Measurements from ENCODE around the gene CTCF. TPM values are rescaled to one million over a fixed set of nuclear protein-coding genes. Genes with fewer than 3 reads are reported as not detected.
A peak's percentile ranks its signal among the peaks of the same experiment; 100 is the strongest.

Gene CTCF
- total and polyA plus RNA-seq, 2 donors from 2014 or later = 20.4 to 42.6 TPM

DNA sequence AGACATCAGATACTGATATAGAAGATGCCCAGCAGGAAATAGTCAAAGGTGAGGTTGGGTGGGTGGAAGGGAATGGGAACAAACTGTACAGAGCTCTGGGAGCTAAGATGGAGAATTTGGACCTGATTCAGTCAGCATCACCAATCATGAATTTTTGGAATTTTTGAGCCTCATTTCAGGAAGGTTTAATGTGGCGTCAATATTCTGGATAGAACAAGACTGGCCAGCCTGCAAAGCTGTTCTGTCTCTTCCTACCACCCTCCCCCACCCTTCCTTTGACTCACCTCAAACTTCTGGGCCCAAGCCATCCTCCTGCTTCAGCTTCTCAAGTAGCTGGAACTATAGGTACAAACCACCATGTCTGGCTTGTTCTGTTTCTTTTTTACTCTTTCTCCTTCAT, 32.6 kb downstream of the CTCF start:
- FAIRE-seq = no peak
- intact Hi-C loops (cut with DNase I) = no loop called here
- DNase-seq = peak in 1 of 5 donors; percentile 19

DNA sequence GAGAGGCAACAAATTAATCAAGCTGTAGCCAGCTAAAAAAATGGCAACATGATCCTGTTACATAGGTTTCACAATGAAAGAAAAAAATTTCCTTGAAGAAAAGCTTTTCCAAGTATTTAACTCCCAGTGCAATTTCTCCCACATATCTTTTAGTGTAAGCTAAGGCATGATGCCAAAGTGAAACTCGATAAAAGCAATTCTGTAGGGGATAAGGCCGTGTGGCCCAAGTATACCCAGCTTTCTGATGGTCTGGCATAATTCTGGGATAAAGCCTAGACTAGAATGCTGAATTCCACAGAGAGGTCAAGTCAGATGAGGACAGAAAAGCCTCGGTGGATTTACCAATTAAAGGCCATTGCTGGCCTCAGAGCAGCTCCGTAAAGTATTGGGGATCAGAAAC, 36.2 kb downstream of the CTCF start:
- intact Hi-C loops (cut with DNase I) = no loop called here
- FAIRE-seq = no peak
- no peaks in the 10 kb centered on the region for H3K27me3 ChIP-seq (ENCODE audit: control insufficient read depth, insufficient read depth, low read length)
- no peaks in the 10 kb centered on the region for H3K36me3 ChIP-seq (ENCODE audit: control insufficient read depth in 2 of 3, insufficient read depth in 3 of 3, low read length in 3 of 3)
- no peak overlapping the region for H3K9ac ChIP-seq (ENCODE audit: low read length in 3 of 3)
- no peak overlapping the region for H3K27ac ChIP-seq (ENCODE audit: low read depth in 2 of 2, low read length in 2 of 2)
- no peak for DNase-seq
- no peak for TF ChIP-seq CTCF (IDR thresholded peaks at IDR 0.05; ENCODE audit: borderline replicate concordance, extremely low read depth, insufficient read depth)
- peaks cover 0 to 8% (median 3%) of the 10 kb centered on the region in 3 donors for H3K4me1 ChIP-seq (ENCODE audit: control insufficient read depth in 2 of 3, insufficient read depth in 2 of 3, low read depth in 1 of 3, low read length in 3 of 3)
- H3K4me3 ChIP-seq (ENCODE audit: low read length in 3 of 3) = no peak overlapping the region
- H3K9me3 ChIP-seq (ENCODE audit: control insufficient read depth in 2 of 3, insufficient read depth in 1 of 3, low read length in 3 of 3) = no peaks in the 10 kb centered on the region

More for the DNA sequence above, 32.6 kb downstream of the CTCF start:
- Histone ChIP-seq H3K27ac (ENCODE audit: low read depth in 2 of 2, low read length in 2 of 2) (no peak overlapping the region), H3K9ac (ENCODE audit: low read length in 3 of 3) (no peak overlapping the region), H3K27me3 (ENCODE audit: control insufficient read depth, insufficient read depth, low read length) (no peaks in the 10 kb centered on the region), H3K4me3 (ENCODE audit: low read length in 3 of 3) (no peak overlapping the region), H3K9me3 (ENCODE audit: control insufficient read depth in 2 of 3, insufficient read depth in 1 of 3, low read length in 3 of 3) (no peaks in the 10 kb centered on the region), H3K36me3 (ENCODE audit: control insufficient read depth in 2 of 3, insufficient read depth in 3 of 3, low read length in 3 of 3) (no peaks in the 10 kb centered on the region), H3K4me1 (ENCODE audit: control insufficient read depth in 2 of 3, insufficient read depth in 2 of 3, low read depth in 1 of 3, low read length in 3 of 3) (peaks cover 0 to 8% (median 0%) of the 10 kb centered on the region in 3 donors)
- no peak for TF ChIP-seq CTCF (IDR thresholded peaks at IDR 0.05; ENCODE audit: borderline replicate concordance, extremely low read depth, insufficient read depth)

GRCh38 chr16:67605641-67606040, 43.3 kb downstream of the CTCF start:
- H3K4me3 ChIP-seq (ENCODE audit: low read length in 3 of 3) = no peak overlapping the region

More at GRCh38 chr16:67605641-67606040, 43.3 kb downstream of the CTCF start:
- DNase-seq (no peak), FAIRE-seq (no peak)
- Histone ChIP-seq H3K27ac (ENCODE audit: low read depth in 2 of 2, low read length in 2 of 2) (no peak overlapping the region), H3K4me1 (ENCODE audit: control insufficient read depth in 2 of 3, insufficient read depth in 2 of 3, low read depth in 1 of 3, low read length in 3 of 3) (peaks cover 0 to 3% (median 0%) of the 10 kb centered on the region in 3 donors), H3K27me3 (ENCODE audit: control insufficient read depth, insufficient read depth, low read length) (no peaks in the 10 kb centered on the region), H3K9ac (ENCODE audit: low read length in 3 of 3) (no peak overlapping the region), H3K9me3 (ENCODE audit: control insufficient read depth in 2 of 3, insufficient read depth in 1 of 3, low read length in 3 of 3) (no peaks in the 10 kb centered on the region), H3K36me3 (ENCODE audit: control insufficient read depth in 2 of 3, insufficient read depth in 3 of 3, low read length in 3 of 3) (no peaks in the 10 kb centered on the region)
- intact Hi-C loops (cut with DNase I) = no loop called here
- no peak for TF ChIP-seq CTCF (IDR thresholded peaks at IDR 0.05; ENCODE audit: borderline replicate concordance, extremely low read depth, insufficient read depth)
